Trophoblast cell (in vitro differentiated cells and primary cell): ENCODE data around the gene TLDC2.

Source experiments
- DNase-seq, 2 donors: peaks; one replicate each; pipeline ENCODE4 v3.0.0-alpha.2; 2016
- H2AFZ ChIP-seq: 2 replicates; pipeline ENCODE4 v1.6.1; 2013; ENCODE audit warnings: low read length, moderate library complexity, mild to moderate bottlenecking; ENCODE audit not compliant: insufficient read depth, poor library complexity
- H2AK5ac ChIP-seq: 2 replicates; pipeline ENCODE4 v1.6.1; 2013; ENCODE audit warnings: mild to moderate bottlenecking, low read length
- H2BK120ac ChIP-seq: 2 replicates; pipeline ENCODE4 v1.6.1; 2013; ENCODE audit warnings: low read length, mild to moderate bottlenecking, moderate library complexity; ENCODE audit not compliant: insufficient read depth, poor library complexity
- H2BK12ac ChIP-seq: 2 replicates; pipeline ENCODE4 v1.6.1; 2013; ENCODE audit warnings: mild to moderate bottlenecking, low read length, moderate library complexity
- H2BK5ac ChIP-seq: 2 replicates; pipeline ENCODE4 v1.6.1; 2013; ENCODE audit warnings: low read length, low read depth, moderate library complexity, mild to moderate bottlenecking; ENCODE audit not compliant: poor library complexity
- H3K14ac ChIP-seq: 2 replicates; pipeline ENCODE4 v1.6.1; 2013; ENCODE audit warnings: mild to moderate bottlenecking, low read length
- H3K18ac ChIP-seq: 2 replicates; pipeline ENCODE4 v1.6.1; 2013; ENCODE audit warnings: mild to moderate bottlenecking, low read length
- H3K23ac ChIP-seq: 2 replicates; pipeline ENCODE4 v1.6.1; 2013; ENCODE audit warnings: low read length
- H3K27ac ChIP-seq: 2 replicates; pipeline ENCODE4 v1.5.1; 2013; ENCODE audit warnings: low read depth, mild to moderate bottlenecking, inconsistent platforms, low read length, moderate library complexity
- H3K27me3 ChIP-seq: 2 replicates; pipeline ENCODE4 v1.6.1; 2013; ENCODE audit warnings: inconsistent platforms, mild to moderate bottlenecking, low read length, moderate library complexity; ENCODE audit not compliant: insufficient read depth
- H3K36me3 ChIP-seq, 2 experiments: 1 replicate in 1 of 2; 2 replicates in 1 of 2; pipeline ENCODE4 v1.6.1; 2013; ENCODE audit warnings: low read length in 2 of 2, mild to moderate bottlenecking in 2 of 2, moderate library complexity in 1 of 2; ENCODE audit not compliant: insufficient read depth in 2 of 2, control insufficient read depth in 1 of 2
- H3K4ac ChIP-seq: 2 replicates; pipeline ENCODE4 v1.6.1; 2013; ENCODE audit warnings: low read depth, mild to moderate bottlenecking, low read length, moderate library complexity
- H3K4me1 ChIP-seq, 2 experiments: 1 replicate in 1 of 2; 2 replicates in 1 of 2; pipeline ENCODE4 v1.6.1; 2013; ENCODE audit warnings: low read length in 2 of 2, mild to moderate bottlenecking in 2 of 2, moderate library complexity in 1 of 2; ENCODE audit not compliant: insufficient read depth in 2 of 2, control insufficient read depth in 1 of 2
- H3K4me2 ChIP-seq: 2 replicates; pipeline ENCODE4 v1.6.1; 2013; ENCODE audit warnings: inconsistent platforms, mild to moderate bottlenecking, low read length, moderate library complexity
- H3K4me3 ChIP-seq: 2 replicates; pipeline ENCODE4 v1.5.1; 2013; ENCODE audit warnings: mild to moderate bottlenecking, low read depth, low read length, inconsistent platforms
- H3K79me1 ChIP-seq: one replicate; pipeline ENCODE4 v1.6.1; 2013; ENCODE audit warnings: low read length
- H3K79me2 ChIP-seq: 2 replicates; pipeline ENCODE4 v1.6.1; 2013; ENCODE audit warnings: low read length, mild to moderate bottlenecking; ENCODE audit not compliant: control insufficient read depth, insufficient read depth, poor library complexity
- H3K9ac ChIP-seq: 2 replicates; pipeline ENCODE4 v1.6.1; 2013; ENCODE audit warnings: mild to moderate bottlenecking, low read length
- H3K9me3 ChIP-seq: 2 replicates; pipeline ENCODE4 v1.6.1; 2013; ENCODE audit warnings: low read depth, mild to moderate bottlenecking, control low read depth, inconsistent platforms, low read length; ENCODE audit not compliant: insufficient read depth
- H4K12ac ChIP-seq: 2 replicates; pipeline ENCODE4 v1.6.1; 2013; ENCODE audit warnings: low read depth, mild to moderate bottlenecking, low read length, moderate library complexity
- H4K8ac ChIP-seq: 2 replicates; pipeline ENCODE4 v1.6.1; 2013; ENCODE audit warnings: low read depth, mild to moderate bottlenecking, low read length, moderate library complexity
- H4K91ac ChIP-seq: one replicate; pipeline ENCODE4 v1.6.1; 2013; ENCODE audit warnings: low read depth, mild to moderate bottlenecking, low read length, moderate library complexity
- WGBS: extraction: QIAGEN DNeasy Blood & Tissue Kit; methylation state at CpG from one replicate; pipeline ENCODE4 v1.1.7; 2013; ENCODE audit warnings: missing lambda C conversion rate; ENCODE audit not compliant: insufficient read length, insufficient coverage; ENCODE audit errors: extremely low coverage; 5-methylcytosine and 5-hydroxymethylcytosine counted together

TLDC2 gene

GRCh38 chr20:36845288-36845971 is 30.5 kb upstream of the TLDC2 start:
- DNase-seq: no peak
- H3K14ac ChIP-seq: no peak overlapping the region
- H3K79me2 ChIP-seq: no peaks in the 10 kb centered on the region
- H3K4me1 ChIP-seq: peaks cover 18 to 20% of the 10 kb centered on the region in 2 experiments
- H3K4me2 ChIP-seq: no peak overlapping the region
- no peak overlapping the region for H3K4ac ChIP-seq
- H4K12ac ChIP-seq: no peak overlapping the region
- no peak overlapping the region for H2BK5ac ChIP-seq
- WGBS: no CpG with 5 or more reads among the region's 10 CpGs
- no peak overlapping the region for H4K8ac ChIP-seq
- H3K36me3 ChIP-seq: no peaks in the 10 kb centered on the region
- H4K91ac ChIP-seq: no peak overlapping the region
- no peak overlapping the region for H2BK120ac ChIP-seq
- H3K4me3 ChIP-seq: no peak overlapping the region
- no peak overlapping the region for H2BK12ac ChIP-seq
- H3K79me1 ChIP-seq: peaks cover 2% of the 10 kb centered on the region
- H2AFZ ChIP-seq: no peak overlapping the region
- no peak overlapping the region for H2AK5ac ChIP-seq
- H3K9ac ChIP-seq: no peak overlapping the region
- H3K23ac ChIP-seq: no peak overlapping the region
- no peak overlapping the region for H3K27ac ChIP-seq
- no peak overlapping the region for H3K18ac ChIP-seq
- H3K27me3 ChIP-seq: no peaks in the 10 kb centered on the region
- H3K9me3 ChIP-seq: peaks cover 1% of the 10 kb centered on the region

GRCh38 chr20:36847009-36847709 is 28.8 kb upstream of the TLDC2 start:
- H3K4me3 ChIP-seq: no peak overlapping the region
- no peak overlapping the region for H4K91ac ChIP-seq
- DNase-seq: peak; percentile 95
- peak overlapping the region; percentile 11 for H3K4me2 ChIP-seq
- H3K27me3 ChIP-seq: no peaks in the 10 kb centered on the region
- WGBS: no CpG with 5 or more reads among the region's 18 CpGs
- H3K23ac ChIP-seq: no peak overlapping the region
- no peaks in the 10 kb centered on the region for H3K79me2 ChIP-seq
- no peak overlapping the region for H3K4ac ChIP-seq
- no peak overlapping the region for H3K9ac ChIP-seq
- H4K8ac ChIP-seq: no peak overlapping the region
- no peaks in the 10 kb centered on the region for H3K36me3 ChIP-seq
- H2AK5ac ChIP-seq: no peak overlapping the region
- H3K18ac ChIP-seq: no peak overlapping the region
- H3K27ac ChIP-seq: peak overlapping the region; percentile 9
- H3K4me1 ChIP-seq: peaks cover 18 to 20% of the 10 kb centered on the region in 2 experiments
- H2BK120ac ChIP-seq: no peak overlapping the region
- no peak overlapping the region for H2AFZ ChIP-seq
- no peak overlapping the region for H2BK12ac ChIP-seq
- H4K12ac ChIP-seq: no peak overlapping the region
- no peak overlapping the region for H2BK5ac ChIP-seq
- H3K9me3 ChIP-seq: peaks cover 1% of the 10 kb centered on the region
- H3K14ac ChIP-seq: no peak overlapping the region
- peaks cover 2% of the 10 kb centered on the region for H3K79me1 ChIP-seq

GRCh38 chr20:36847710-36848040 is 28.3 kb upstream of the TLDC2 start:
- no peak overlapping the region for H4K91ac ChIP-seq
- H3K23ac ChIP-seq: no peak overlapping the region
- WGBS: no CpG with 5 or more reads among the region's 1 CpG
- H4K12ac ChIP-seq: no peak overlapping the region
- H2BK5ac ChIP-seq: no peak overlapping the region
- H2AFZ ChIP-seq: no peak overlapping the region
- no peak overlapping the region for H3K18ac ChIP-seq
- H3K79me1 ChIP-seq: peaks cover 2% of the 10 kb centered on the region
- no peak overlapping the region for H4K8ac ChIP-seq
- no peaks in the 10 kb centered on the region for H3K79me2 ChIP-seq
- peaks cover 1% of the 10 kb centered on the region for H3K9me3 ChIP-seq
- peak in 1 of 2 donors; percentile 40 for DNase-seq
- H3K4me3 ChIP-seq: no peak overlapping the region
- H3K4ac ChIP-seq: no peak overlapping the region
- no peak overlapping the region for H3K14ac ChIP-seq
- H3K4me2 ChIP-seq: no peak overlapping the region
- no peak overlapping the region for H2BK12ac ChIP-seq
- H3K27me3 ChIP-seq: no peaks in the 10 kb centered on the region
- no peak overlapping the region for H2BK120ac ChIP-seq
- no peak overlapping the region for H3K9ac ChIP-seq
- no peak overlapping the region for H3K27ac ChIP-seq
- H3K36me3 ChIP-seq: no peaks in the 10 kb centered on the region
- H2AK5ac ChIP-seq: no peak overlapping the region
- peaks cover 18 to 20% of the 10 kb centered on the region in 2 experiments for H3K4me1 ChIP-seq

GRCh38 chr20:36848078-36848660 is 27.8 kb upstream of the TLDC2 start:
- Histone ChIP-seq H2BK120ac (no peak overlapping the region), H3K9me3 (peaks cover 1% of the 10 kb centered on the region), H3K14ac (no peak overlapping the region), H3K4me1 (peaks cover 18 to 20% of the 10 kb centered on the region in 2 experiments), H3K23ac (no peak overlapping the region), H4K91ac (no peak overlapping the region), H3K4me2 (no peak overlapping the region), H3K9ac (no peak overlapping the region), H3K18ac (no peak overlapping the region), H3K27me3 (no peaks in the 10 kb centered on the region), H2BK5ac (no peak overlapping the region), H4K12ac (no peak overlapping the region), H3K4ac (no peak overlapping the region), H2BK12ac (no peak overlapping the region), H2AK5ac (no peak overlapping the region), H3K4me3 (no peak overlapping the region), H2AFZ (no peak overlapping the region), H3K36me3 (no peaks in the 10 kb centered on the region), H3K79me2 (no peaks in the 10 kb centered on the region), H4K8ac (no peak overlapping the region), H3K27ac (no peak overlapping the region), H3K79me1 (peaks cover 2% of the 10 kb centered on the region)
- no CpG with 5 or more reads among the region's 6 CpGs for WGBS
- no peak for DNase-seq
